ENCODE measurements around the gene COPS8. TPM values are rescaled to one million over a fixed set of nuclear protein-coding genes. Genes with fewer than 3 reads are reported as not detected.

The COPS8 gene
- total and polyA plus RNA-seq, 2 of the 4 experiments (the other 2 are of a cell fraction) = 47.0 to 64.9 TPM

DNA sequence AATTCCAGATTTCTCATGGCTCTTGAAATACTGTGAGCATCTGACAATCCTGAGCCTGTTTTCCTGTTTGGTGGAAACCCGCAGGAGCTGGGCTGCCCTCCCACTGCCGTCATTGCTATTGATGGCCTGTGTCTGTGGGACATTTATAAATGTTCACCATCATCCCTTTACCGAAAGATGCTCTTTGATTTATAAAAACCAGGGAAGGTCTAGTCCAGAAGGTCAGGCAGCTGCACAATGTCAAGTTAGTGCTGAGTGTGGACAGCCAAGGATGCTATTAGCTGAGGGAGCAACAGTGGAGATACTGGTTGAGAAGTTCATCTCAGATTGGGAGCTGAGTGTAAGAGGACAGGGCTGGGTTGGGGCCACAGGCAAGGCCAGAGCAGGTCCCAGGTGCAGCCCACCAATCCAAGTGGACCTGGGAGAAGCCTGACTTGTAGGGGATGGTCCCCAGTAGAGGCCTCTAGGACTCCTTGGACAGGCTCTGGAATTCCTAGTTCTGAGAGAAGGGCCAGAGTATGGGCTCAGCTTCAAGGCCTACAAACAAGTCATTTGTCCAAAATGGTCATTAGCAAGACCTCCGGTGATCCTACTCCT lies 55.1 kb downstream of the COPS8 start:
- Histone ChIP-seq H2BK5ac (ENCODE audit: low read depth, low read length, poor library complexity, severe bottlenecking) (no peak overlapping the region), H2BK120ac (ENCODE audit: low read depth, low read length) (peak overlapping the region; percentile 9; the same call in 1 of the 2 replicates), H3K79me1 (ENCODE audit: low read depth in 1 of 2, low read length in 2 of 2) (no peaks in the 10 kb centered on the region), H3K56ac (ENCODE audit: extremely low read depth, insufficient read depth, low read length) (no peak overlapping the region), H3K23ac (ENCODE audit: low read depth, low read length) (no peak overlapping the region), H4K8ac (ENCODE audit: low read depth in 2 of 2, low read length in 2 of 2) (no peak overlapping the region), H3K27ac (ENCODE audit: insufficient read depth, low read length) (no peak overlapping the region), H3K14ac (replicated peaks; ENCODE audit: low read depth, low read length) (no peak overlapping the region), H2BK15ac (ENCODE audit: low read depth, low read length) (no peak overlapping the region), H3K9ac (ENCODE audit: low read depth, low read length) (no peak overlapping the region), H4K20me1 (ENCODE audit: insufficient read depth, low read length) (no peaks in the 10 kb centered on the region), H2AK9ac (replicated peaks; ENCODE audit: low read depth, low read length, poor library complexity) (peak overlapping the region; percentile 23), H3K9me3 (ENCODE audit: control insufficient read depth, insufficient read depth, low read length) (no peaks in the 10 kb centered on the region), H3K4me3 (ENCODE audit: insufficient read depth, low read depth, low read length) (no peak overlapping the region), H4K5ac (ENCODE audit: low read depth, low read length) (no peak overlapping the region), H3K4me2 (ENCODE audit: low read depth, low read length) (no peak overlapping the region), H3K4ac (ENCODE audit: low read depth, low read length) (peak overlapping the region; percentile 48), H3K9me1 (ENCODE audit: insufficient read depth, low read length) (peaks cover 5% of the 10 kb centered on the region), H3K36me3 (ENCODE audit: control insufficient read depth, insufficient read depth, low read length) (no peaks in the 10 kb centered on the region), H2BK20ac (ENCODE audit: low read depth, low read length) (no peak overlapping the region), H4K91ac (ENCODE audit: insufficient read depth, low read depth, low read length) (no peak overlapping the region), H3K18ac (ENCODE audit: low read depth, low read length) (no peak overlapping the region), H3K4me1 (ENCODE audit: control insufficient read depth, insufficient read depth, low read length) (peaks cover 4% of the 10 kb centered on the region), H2AK5ac (ENCODE audit: low read depth, low read length) (peak overlapping the region; percentile 68), H2AFZ (replicated peaks; ENCODE audit: low read length, poor library complexity) (no peak overlapping the region), H3K27me3 (ENCODE audit: control insufficient read depth, insufficient read depth, low read length) (no peaks in the 10 kb centered on the region)
- BruUV-seq (replicated peaks) = no TSS peak
- ChIA-PET POLR2A (ENCODE audit: unreplicated experiment) (no interaction called here), CTCF (interaction anchor here (0.6 kb wide), 1 partner anchor 253 kb away, joined by 3 read pairs; no protein-coding TSS in a partner anchor)
- DNase-seq (no peak), ATAC-seq (ENCODE audit: low read depth) (no peak; the same call in 1 of the 2 replicates)
- 100% methylated on average over 1 of the region's 4 CpGs; no CpG with 5 or more reads in 1 of the 2 experiments for WGBS, 2 experiments (ENCODE audit: extremely low coverage in 2 of 2, insufficient read length in 1 of 2)
- intact Hi-C loops (cut with micrococcal nuclease) = no loop called here
- TF ChIP-seq MAZ (IDR thresholded peaks at IDR 0.05; ENCODE audit: borderline replicate concordance, low read depth, low read length) = no peak
- no peak for TF ChIP-seq MAFK (IDR thresholded peaks at IDR 0.05; ENCODE audit: low read depth, low read length)
- no peak for TF ChIP-seq CHD1 (IDR thresholded peaks at IDR 0.05; ENCODE audit: low read depth, low read length)
- TF ChIP-seq POLR2A (IDR thresholded peaks at IDR 0.05; ENCODE audit: low read depth, low read length) = no peak
- TF ChIP-seq, protein P1, sequence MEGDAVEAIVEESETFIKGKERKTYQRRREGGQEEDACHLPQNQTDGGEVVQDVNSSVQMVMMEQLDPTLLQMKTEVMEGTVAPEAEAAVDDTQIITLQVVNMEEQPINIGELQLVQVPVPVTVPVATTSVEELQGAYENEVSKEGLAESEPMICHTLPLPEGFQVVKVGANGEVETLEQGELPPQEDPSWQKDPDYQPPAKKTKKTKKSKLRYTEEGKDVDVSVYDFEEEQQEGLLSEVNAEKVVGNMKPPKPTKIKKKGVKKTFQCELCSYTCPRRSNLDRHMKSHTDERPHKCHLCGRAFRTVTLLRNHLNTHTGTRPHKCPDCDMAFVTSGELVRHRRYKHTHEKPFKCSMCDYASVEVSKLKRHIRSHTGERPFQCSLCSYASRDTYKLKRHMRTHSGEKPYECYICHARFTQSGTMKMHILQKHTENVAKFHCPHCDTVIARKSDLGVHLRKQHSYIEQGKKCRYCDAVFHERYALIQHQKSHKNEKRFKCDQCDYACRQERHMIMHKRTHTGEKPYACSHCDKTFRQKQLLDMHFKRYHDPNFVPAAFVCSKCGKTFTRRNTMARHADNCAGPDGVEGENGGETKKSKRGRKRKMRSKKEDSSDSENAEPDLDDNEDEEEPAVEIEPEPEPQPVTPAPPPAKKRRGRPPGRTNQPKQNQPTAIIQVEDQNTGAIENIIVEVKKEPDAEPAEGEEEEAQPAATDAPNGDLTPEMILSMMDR (conservative IDR thresholded peaks at IDR 0.05; ENCODE audit: low read depth, low read length) = no peak
- TF ChIP-seq RAD21 (IDR thresholded peaks at IDR 0.05; ENCODE audit: low read length) = no peak
- no peak for TF ChIP-seq CEBPB (IDR thresholded peaks at IDR 0.05; ENCODE audit: low read depth, low read length)
- TF ChIP-seq SMC3 (IDR thresholded peaks at IDR 0.05; ENCODE audit: low read depth, low read length) = no peak
- no peak for TF ChIP-seq NFE2L2 (IDR thresholded peaks at IDR 0.05; ENCODE audit: low read depth, low read length)
- TF ChIP-seq RCOR1 (IDR thresholded peaks at IDR 0.05; ENCODE audit: insufficient replicate concordance, low read length) = no peak
- no peak for TF ChIP-seq RFX5 (IDR thresholded peaks at IDR 0.05; ENCODE audit: low read depth, low read length)
- no peak for TF ChIP-seq FOS (IDR thresholded peaks at IDR 0.05; ENCODE audit: low read depth, low read length)
- TF ChIP-seq, protein P2, sequence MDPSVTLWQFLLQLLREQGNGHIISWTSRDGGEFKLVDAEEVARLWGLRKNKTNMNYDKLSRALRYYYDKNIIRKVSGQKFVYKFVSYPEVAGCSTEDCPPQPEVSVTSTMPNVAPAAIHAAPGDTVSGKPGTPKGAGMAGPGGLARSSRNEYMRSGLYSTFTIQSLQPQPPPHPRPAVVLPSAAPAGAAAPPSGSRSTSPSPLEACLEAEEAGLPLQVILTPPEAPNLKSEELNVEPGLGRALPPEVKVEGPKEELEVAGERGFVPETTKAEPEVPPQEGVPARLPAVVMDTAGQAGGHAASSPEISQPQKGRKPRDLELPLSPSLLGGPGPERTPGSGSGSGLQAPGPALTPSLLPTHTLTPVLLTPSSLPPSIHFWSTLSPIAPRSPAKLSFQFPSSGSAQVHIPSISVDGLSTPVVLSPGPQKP (IDR thresholded peaks at IDR 0.05; ENCODE audit: borderline replicate concordance, low read depth, low read length) = no peak
- TF ChIP-seq, protein P3, sequence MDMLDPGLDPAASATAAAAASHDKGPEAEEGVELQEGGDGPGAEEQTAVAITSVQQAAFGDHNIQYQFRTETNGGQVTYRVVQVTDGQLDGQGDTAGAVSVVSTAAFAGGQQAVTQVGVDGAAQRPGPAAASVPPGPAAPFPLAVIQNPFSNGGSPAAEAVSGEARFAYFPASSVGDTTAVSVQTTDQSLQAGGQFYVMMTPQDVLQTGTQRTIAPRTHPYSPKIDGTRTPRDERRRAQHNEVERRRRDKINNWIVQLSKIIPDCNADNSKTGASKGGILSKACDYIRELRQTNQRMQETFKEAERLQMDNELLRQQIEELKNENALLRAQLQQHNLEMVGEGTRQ (IDR thresholded peaks at IDR 0.05; ENCODE audit: low read depth, low read length) = no peak
- no peak for TF ChIP-seq MXI1 (IDR thresholded peaks at IDR 0.05; ENCODE audit: borderline replicate concordance, low read depth, low read length)
- TF ChIP-seq BHLHE40 (IDR thresholded peaks at IDR 0.05; ENCODE audit: low read depth, low read length) = no peak
- dilution Hi-C loops (cut with HindIII; ENCODE audit: low sequenced_read_pairs, unreplicated experiment) = no loop called here
- in situ Hi-C loops (cut with MboI; ENCODE audit: low sequenced_read_pairs) = no loop called here
